Fibroblast of lung (primary cell): ENCODE measurements around the gene DUSP7. TPM values are rescaled to one million over a fixed set of nuclear protein-coding genes. Genes with fewer than 3 reads are reported as not detected.

ENCODE experiments used
- DNase-seq, 2 donors: peaks; one replicate each; pipeline versions ENCODE4 v3.0.0 to v3.0.0-alpha.2; 2010; ENCODE audit warnings: low read depth in 2 of 2
- H2AFZ ChIP-seq: 2 replicates; pipeline ENCODE4 v1.5.1; 2012; ENCODE audit warnings: low read length, control low read depth, inconsistent platforms
- H3K27ac ChIP-seq: 2 replicates; pipeline ENCODE4 v1.5.1; 2011; ENCODE audit warnings: low read length, control low read depth; ENCODE audit not compliant: insufficient read depth
- H3K27me3 ChIP-seq: 2 replicates; pipeline ENCODE4 v1.5.1; 2011; ENCODE audit warnings: mild to moderate bottlenecking, low read length; ENCODE audit not compliant: control insufficient read depth, insufficient read depth
- H3K36me3 ChIP-seq: 2 replicates; pipeline ENCODE4 v1.5.1; 2011; ENCODE audit warnings: low read length; ENCODE audit not compliant: control insufficient read depth, insufficient read depth
- H3K4me1 ChIP-seq: 2 replicates; pipeline ENCODE4 v1.5.1; 2011; ENCODE audit warnings: low read length; ENCODE audit not compliant: control insufficient read depth, insufficient read depth; ENCODE audit errors: extremely low read depth
- H3K4me2 ChIP-seq: 2 replicates; pipeline ENCODE4 v1.5.1; 2011; ENCODE audit warnings: low read length, control low read depth; ENCODE audit not compliant: insufficient read depth; ENCODE audit errors: extremely low read depth
- H3K4me3 ChIP-seq, 4 experiments: fragments of 200-600 bp in 1 of 4; sonication (generic) in 1 of 4; replicated peaks in 1 of 4; 2 replicates each; pipeline ENCODE4 v1.5.1; 2011 to 2016; ENCODE audit warnings: low read length in 4 of 4, low read depth in 3 of 4, mild to moderate bottlenecking in 3 of 4, control low read depth in 2 of 4, inconsistent platforms in 1 of 4, mixed read lengths in 1 of 4; ENCODE audit not compliant: insufficient read depth in 1 of 4; ENCODE audit errors: control extremely low read depth in 1 of 4
- H3K79me2 ChIP-seq: 2 replicates; pipeline ENCODE4 v1.5.1; 2012; ENCODE audit warnings: mild to moderate bottlenecking, low read length, inconsistent platforms; ENCODE audit not compliant: control insufficient read depth, insufficient read depth
- H3K9ac ChIP-seq: 2 replicates; pipeline ENCODE4 v1.5.1; 2011; ENCODE audit warnings: mild to moderate bottlenecking, low read length, control low read depth; ENCODE audit not compliant: insufficient read depth
- H3K9me3 ChIP-seq: 2 replicates; pipeline ENCODE4 v1.5.1; 2012; ENCODE audit warnings: low read depth, low read length; ENCODE audit not compliant: control insufficient read depth, insufficient read depth
- H4K20me1 ChIP-seq: 2 replicates; pipeline ENCODE4 v1.5.1; 2011; ENCODE audit warnings: low read length; ENCODE audit not compliant: control insufficient read depth, insufficient read depth; ENCODE audit errors: extremely low read depth
- EZH2 ChIP-seq: IDR thresholded peaks from 2 replicates; pipeline ENCODE4 v1.5.1; 2012; ENCODE audit warnings: low read length, control low read depth, mild to moderate bottlenecking; ENCODE audit errors: missing control alignments
- polyA plus RNA-seq, 2 donors: library from polyadenylated mRNA; depleted of rRNA in 1 of 2; stranded (reverse) in 1 of 2; unstranded in 1 of 2; fragments of >200 nt; gene quantifications; 2 replicates each; pipeline ENCODE4 v1.2.1, GENCODE V29; 2011 to 2012; ENCODE audit warnings: missing spikeins in 1 of 2
- total RNA-seq: library from RNA; depleted of rRNA; stranded (reverse); fragments of >200 nt; gene quantifications from 2 replicates; pipeline ENCODE4 v1.2.1, GENCODE V29; 2014
- TF ChIP-seq, protein P1 (sequence below), 2 donors: IDR thresholded peaks in 1 of 2; conservative IDR thresholded peaks in 1 of 2; 1 replicate in 1 of 2; 2 replicates in 1 of 2; pipeline ENCODE4 v1.5.1; 2011 to 2012; ENCODE audit warnings: low read length in 2 of 2, control low read depth in 1 of 2, inconsistent platforms in 1 of 2, low read depth in 1 of 2, mild to moderate bottlenecking in 1 of 2

DUSP7 gene
- total and polyA plus RNA-seq, 2 donors (not counting 1 experiment from before 2014, with no cell fraction given): 5.6 to 26.5 TPM

DNA sequence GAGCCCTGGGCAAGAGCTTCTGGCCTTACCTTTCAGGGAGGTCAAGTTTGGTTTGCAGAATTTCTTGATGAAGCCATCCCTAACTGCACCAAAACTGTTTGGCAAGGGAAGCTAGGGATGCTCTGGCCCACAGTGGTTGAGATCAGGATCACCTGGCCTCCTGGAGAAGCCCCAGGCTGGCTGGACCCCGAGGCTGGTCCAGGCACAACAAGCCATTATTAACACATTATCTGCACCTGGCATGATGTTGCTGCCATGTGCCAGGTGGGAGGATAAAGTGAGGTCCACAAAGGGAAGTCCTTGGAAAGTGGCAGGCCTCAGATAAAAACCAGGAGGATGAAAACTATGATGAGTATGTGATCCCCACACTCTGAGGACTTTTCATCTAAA lies 35.9 kb upstream of the DUSP7 start:
- Histone ChIP-seq H3K9ac (no peak overlapping the region), H3K79me2 (no peaks in the 10 kb centered on the region), H3K27me3 (no peaks in the 10 kb centered on the region), H4K20me1 (no peaks in the 10 kb centered on the region), H2AFZ (no peak overlapping the region), H3K36me3 (peaks cover 1% of the 10 kb centered on the region), H3K4me1 (peaks cover 49% of the 10 kb centered on the region), H3K9me3 (no peaks in the 10 kb centered on the region), H3K27ac (no peak overlapping the region), H3K4me2 (no peak overlapping the region), H3K4me3 (no peak overlapping the region)
- TF ChIP-seq EZH2: no peak
- TF ChIP-seq, protein P1, sequence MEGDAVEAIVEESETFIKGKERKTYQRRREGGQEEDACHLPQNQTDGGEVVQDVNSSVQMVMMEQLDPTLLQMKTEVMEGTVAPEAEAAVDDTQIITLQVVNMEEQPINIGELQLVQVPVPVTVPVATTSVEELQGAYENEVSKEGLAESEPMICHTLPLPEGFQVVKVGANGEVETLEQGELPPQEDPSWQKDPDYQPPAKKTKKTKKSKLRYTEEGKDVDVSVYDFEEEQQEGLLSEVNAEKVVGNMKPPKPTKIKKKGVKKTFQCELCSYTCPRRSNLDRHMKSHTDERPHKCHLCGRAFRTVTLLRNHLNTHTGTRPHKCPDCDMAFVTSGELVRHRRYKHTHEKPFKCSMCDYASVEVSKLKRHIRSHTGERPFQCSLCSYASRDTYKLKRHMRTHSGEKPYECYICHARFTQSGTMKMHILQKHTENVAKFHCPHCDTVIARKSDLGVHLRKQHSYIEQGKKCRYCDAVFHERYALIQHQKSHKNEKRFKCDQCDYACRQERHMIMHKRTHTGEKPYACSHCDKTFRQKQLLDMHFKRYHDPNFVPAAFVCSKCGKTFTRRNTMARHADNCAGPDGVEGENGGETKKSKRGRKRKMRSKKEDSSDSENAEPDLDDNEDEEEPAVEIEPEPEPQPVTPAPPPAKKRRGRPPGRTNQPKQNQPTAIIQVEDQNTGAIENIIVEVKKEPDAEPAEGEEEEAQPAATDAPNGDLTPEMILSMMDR (conservative IDR thresholded peaks at IDR 0.05 in 1 of 2, IDR thresholded peaks at IDR 0.05 in 1 of 2; ENCODE audit: low read depth in 1 of 2, low read length in 2 of 2): no peak
- no peak for DNase-seq

DNA sequence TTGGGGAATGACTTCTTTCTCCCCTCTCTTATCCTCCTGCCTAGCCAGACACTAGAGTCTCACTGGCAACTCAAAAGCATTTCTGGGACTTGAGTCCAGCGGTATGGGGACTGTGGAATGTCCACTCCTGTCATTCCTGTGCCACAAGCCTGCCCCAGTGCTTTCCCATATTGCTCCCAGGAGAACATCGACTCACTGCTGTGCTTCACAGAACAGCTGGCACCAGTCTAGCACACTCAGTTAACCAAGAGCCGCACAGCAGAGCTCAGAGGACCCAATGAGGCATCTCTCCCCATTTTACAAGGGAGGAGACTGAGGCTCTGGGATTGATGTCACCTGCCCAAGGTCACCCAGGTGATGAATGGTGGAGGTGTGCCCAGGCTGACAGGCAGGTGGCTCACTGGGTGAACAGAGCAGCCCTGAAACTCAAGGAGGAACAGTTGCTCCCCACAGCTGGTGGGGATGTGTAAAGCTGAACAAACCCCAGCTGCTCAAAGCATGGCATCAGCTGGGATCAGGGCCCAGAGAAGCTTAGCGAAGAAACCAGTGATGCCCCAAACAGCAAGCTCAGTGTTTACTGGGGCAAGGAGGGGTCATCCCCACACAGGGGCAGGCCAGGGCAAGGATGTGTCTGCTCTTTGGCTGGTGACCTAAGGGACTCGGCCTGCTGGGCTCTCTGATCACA lies 35.4 kb upstream of the DUSP7 start:
- Histone ChIP-seq H4K20me1 (no peaks in the 10 kb centered on the region), H3K79me2 (no peaks in the 10 kb centered on the region), H3K4me1 (peaks cover 49% of the 10 kb centered on the region), H3K27me3 (no peaks in the 10 kb centered on the region), H3K4me3 (no peak overlapping the region), H3K4me2 (no peak overlapping the region), H3K9me3 (no peaks in the 10 kb centered on the region), H3K27ac (peak overlapping the region; percentile 88), H2AFZ (no peak overlapping the region), H3K9ac (no peak overlapping the region), H3K36me3 (peaks cover 1% of the 10 kb centered on the region)
- peak; percentile 40 to 62 for DNase-seq
- no peak for TF ChIP-seq EZH2
- TF ChIP-seq, protein P1 (conservative IDR thresholded peaks at IDR 0.05 in 1 of 2, IDR thresholded peaks at IDR 0.05 in 1 of 2; ENCODE audit: low read depth in 1 of 2, low read length in 2 of 2): no peak

DNA sequence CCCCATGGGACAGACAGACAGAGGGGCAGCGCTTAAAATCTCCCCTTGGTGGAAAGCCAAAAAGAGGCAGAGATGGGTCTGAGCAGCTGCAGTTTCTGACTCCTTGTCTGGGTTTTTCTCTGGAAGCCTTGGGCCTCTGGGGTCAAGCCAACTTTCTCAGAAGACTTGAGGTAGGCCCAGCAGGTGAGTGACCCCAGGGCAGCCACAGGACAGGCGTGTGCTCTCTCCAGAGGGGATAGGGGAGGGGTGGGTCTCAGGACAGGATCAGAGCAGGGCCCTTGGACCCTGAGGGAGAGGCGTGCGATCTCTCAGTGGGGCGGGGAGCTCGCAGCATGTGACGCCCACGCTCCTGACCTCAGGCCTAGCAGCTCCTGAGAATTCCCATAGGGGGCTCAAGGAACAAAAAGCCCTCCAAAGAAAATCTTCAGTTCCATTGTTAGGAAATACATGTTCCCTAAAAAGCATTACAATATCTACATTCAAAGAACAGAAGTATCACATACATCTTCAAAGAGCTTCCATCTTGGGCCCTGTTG lies 34.6 kb upstream of the DUSP7 start:
- no peak for TF ChIP-seq EZH2
- TF ChIP-seq, protein P1 (conservative IDR thresholded peaks at IDR 0.05 in 1 of 2, IDR thresholded peaks at IDR 0.05 in 1 of 2; ENCODE audit: low read depth in 1 of 2, low read length in 2 of 2): no peak
- Histone ChIP-seq H4K20me1 (no peaks in the 10 kb centered on the region), H3K4me1 (peaks cover 49% of the 10 kb centered on the region), H3K9me3 (no peaks in the 10 kb centered on the region), H3K4me2 (no peak overlapping the region), H3K4me3 (no peak overlapping the region), H2AFZ (no peak overlapping the region), H3K79me2 (no peaks in the 10 kb centered on the region), H3K36me3 (peaks cover 1% of the 10 kb centered on the region), H3K27ac (peak overlapping the region; percentile 88), H3K27me3 (no peaks in the 10 kb centered on the region), H3K9ac (no peak overlapping the region)
- DNase-seq: peak in 1 of 2 donors; percentile 22
